Lung (tissue), 12 donors: ENCODE results near the gene PRTFDC1. TPM values are rescaled to one million over a fixed set of nuclear protein-coding genes. Genes with fewer than 3 reads are reported as not detected.

Experiments
- ATAC-seq: fragments of 200-7000 bp; cut with Tn5 transposase; one replicate; pipeline ENCODE4 v1.9.1; 2020; ENCODE audit warnings: moderate number of reproducible peaks; ENCODE audit not compliant: insufficient read depth, low FRiP score
- DNase-seq, 3 donors: peaks; one replicate each; pipeline ENCODE4 v3.0.0-alpha.2; 2013 to 2017
- H3K27ac ChIP-seq, 2 donors: one replicate each; pipeline ENCODE4 v1.5.1; 2013; ENCODE audit warnings: mild to moderate bottlenecking in 2 of 2, moderate library complexity in 2 of 2, control low read depth in 1 of 2, inconsistent platforms in 1 of 2, low read depth in 1 of 2, low read length in 1 of 2
- H3K27me3 ChIP-seq, 3 donors: one replicate each; pipeline ENCODE4 v1.5.1; 2013; ENCODE audit warnings: low read length in 2 of 3; ENCODE audit not compliant: control insufficient read depth in 3 of 3, insufficient read depth in 3 of 3
- H3K36me3 ChIP-seq, 4 donors: one replicate each; pipeline ENCODE4 v1.5.1; 2013; ENCODE audit warnings: low read length in 4 of 4, mild to moderate bottlenecking in 1 of 4, moderate library complexity in 1 of 4; ENCODE audit not compliant: control insufficient read depth in 4 of 4, insufficient read depth in 4 of 4
- H3K4me1 ChIP-seq, 5 donors: one replicate each; pipeline ENCODE4 v1.5.1; 2013; ENCODE audit warnings: low read length in 5 of 5, mild to moderate bottlenecking in 2 of 5, moderate library complexity in 1 of 5; ENCODE audit not compliant: control insufficient read depth in 5 of 5, insufficient read depth in 5 of 5
- H3K4me3 ChIP-seq: one replicate; pipeline ENCODE4 v1.5.1; 2013; ENCODE audit warnings: mild to moderate bottlenecking, control low read depth, moderate library complexity
- H3K9ac ChIP-seq, 2 donors: one replicate each; pipeline ENCODE4 v1.5.1; 2013; ENCODE audit warnings: low read length in 2 of 2, control low read depth in 1 of 2; ENCODE audit not compliant: insufficient read depth in 1 of 2
- H3K9me3 ChIP-seq, 4 donors: one replicate each; pipeline ENCODE4 v1.5.1; 2013; ENCODE audit warnings: low read length in 3 of 4, mild to moderate bottlenecking in 1 of 4, moderate library complexity in 1 of 4; ENCODE audit not compliant: control insufficient read depth in 4 of 4, insufficient read depth in 3 of 4
- CTCF ChIP-seq: IDR thresholded peaks from 2 replicates; pipeline ENCODE4 v1.5.1; 2012; ENCODE audit warnings: mild to moderate bottlenecking; ENCODE audit errors: control extremely low read depth, extremely low read depth
- WGBS, 2 donors: extraction: QIAGEN DNeasy Blood & Tissue Kit; methylation state at CpG; one replicate each; pipeline ENCODE4 v1.1.7; 2013; 5-methylcytosine and 5-hydroxymethylcytosine counted together
- polyA plus RNA-seq, 2 donors: library from polyadenylated mRNA; stranded (reverse); fragments of 200-250 nt; gene quantifications; one replicate each; pipeline ENCODE4 v1.2.1, GENCODE V29; 2013
- total RNA-seq, 2 donors: library from RNA; depleted of rRNA in 1 of 2; stranded (reverse); fragments of >200 nt in 1 of 2; gene quantifications; one replicate each; pipeline ENCODE4 v1.2.1, GENCODE V29; 2014 to 2021
- donor health status: control.
- donor health status: control.
- donor health status: Bipolar disorder and iron deficiency.
- donor health status: healthy.
- donor health status: DM: yes; HTN: yes; CAD: no.

PRTFDC1 gene
- total and polyA plus RNA-seq, 4 donors = 1.6 to 12.5 (median 3.1) TPM

DNA sequence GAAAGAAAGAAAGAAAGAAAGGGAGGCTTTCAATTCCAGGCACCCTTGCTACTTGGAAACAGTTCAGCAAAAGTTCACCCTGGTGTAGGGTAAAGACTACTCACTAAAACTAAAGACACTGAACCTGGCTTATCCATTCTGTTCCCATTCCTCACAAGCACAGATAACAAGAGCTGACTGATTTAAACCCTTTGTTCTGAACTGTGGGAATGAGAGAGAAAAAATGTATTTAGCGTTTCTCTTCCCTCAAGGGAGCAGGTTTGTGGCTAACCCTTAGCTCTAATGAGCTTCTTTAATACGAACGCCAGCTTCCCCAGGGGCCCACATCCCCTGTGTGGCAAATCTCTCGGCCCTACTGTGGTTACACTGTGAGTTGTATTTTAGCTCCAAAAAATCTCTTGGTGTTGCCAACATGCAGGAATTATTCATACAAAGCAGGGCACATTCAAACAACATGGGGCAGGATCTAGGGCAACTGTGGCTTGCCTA is 23.3 kb downstream of the PRTFDC1 start:
- Histone ChIP-seq H3K9me3 (no peaks in the 10 kb centered on the region), H3K27ac (no peak overlapping the region), H3K9ac (no peak overlapping the region), H3K4me3 (no peak overlapping the region), H3K36me3 (peaks cover 0 to 3% (median 0%) of the 10 kb centered on the region in 4 donors), H3K27me3 (no peaks in the 10 kb centered on the region), H3K4me1 (no peaks in the 10 kb centered on the region)
- ATAC-seq = no peak
- TF ChIP-seq CTCF = no peak
- 40 to 55% methylated on average over 4 of the region's 4 CpGs for WGBS, 2 donors
- DNase-seq = no peak

DNA sequence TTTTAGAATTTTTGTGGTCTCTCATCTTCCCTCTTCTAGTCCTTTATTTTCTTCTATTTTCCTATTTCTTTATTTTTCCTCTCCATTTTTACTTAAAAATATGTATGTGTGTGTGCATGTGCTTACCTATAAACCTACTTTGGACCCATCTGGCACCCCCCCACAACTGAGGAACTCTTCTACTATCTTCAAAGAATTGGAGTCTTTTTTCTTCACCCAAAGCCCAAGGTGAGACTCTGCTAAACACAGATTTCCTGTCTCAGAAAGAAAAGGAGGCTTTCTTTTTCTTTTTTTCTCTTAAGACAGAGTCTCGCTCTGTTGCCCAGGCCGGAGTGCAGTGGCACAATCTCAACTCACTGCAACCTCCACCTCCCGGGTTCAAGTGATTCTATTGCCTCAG is 24.2 kb downstream of the PRTFDC1 start:
- Histone ChIP-seq H3K36me3 (peaks cover 0 to 3% (median 0%) of the 10 kb centered on the region in 4 donors), H3K4me3 (no peak overlapping the region), H3K9me3 (no peaks in the 10 kb centered on the region), H3K9ac (no peak overlapping the region), H3K4me1 (no peaks in the 10 kb centered on the region), H3K27me3 (no peaks in the 10 kb centered on the region), H3K27ac (no peak overlapping the region)
- 84 to 93% methylated on average over 3 of the region's 3 CpGs for WGBS, 2 donors
- no peak for ATAC-seq
- no peak for TF ChIP-seq CTCF
- DNase-seq = no peak

GRCh38 chr10:24926557-24926956 is 25.8 kb downstream of the PRTFDC1 start:
- no peak for ATAC-seq

More at GRCh38 chr10:24926557-24926956, 25.8 kb downstream of the PRTFDC1 start:
- Histone ChIP-seq H3K9me3 (no peaks in the 10 kb centered on the region), H3K4me3 (no peak overlapping the region), H3K27ac (no peak overlapping the region), H3K27me3 (no peaks in the 10 kb centered on the region), H3K4me1 (no peaks in the 10 kb centered on the region), H3K36me3 (no peaks in the 10 kb centered on the region), H3K9ac (no peak overlapping the region)
- DNase-seq = no peak
- 92 to 97% methylated on average over 8 of the region's 8 CpGs for WGBS, 2 donors
- no peak for TF ChIP-seq CTCF
